PC-3 (cell line): Measurements from ENCODE around the gene SLC6A11.

Source experiments
- EZH2 ChIP-seq: fragments of 300-600 bp; sonication (generic); IDR thresholded peaks from one replicate; pipeline ENCODE4 v1.6.1; 2017; ENCODE audit warnings: antibody characterized with exemption, mild to moderate bottlenecking, low read length; ENCODE audit not compliant: unreplicated experiment
- TF ChIP-seq, protein P1 (sequence below): fragments of 300-600 bp; sonication (generic); conservative IDR thresholded peaks from 2 replicates; pipeline ENCODE4 v1.5.1; 2017; ENCODE audit warnings: antibody characterized with exemption, low read depth, mild to moderate bottlenecking, low read length

DNA sequence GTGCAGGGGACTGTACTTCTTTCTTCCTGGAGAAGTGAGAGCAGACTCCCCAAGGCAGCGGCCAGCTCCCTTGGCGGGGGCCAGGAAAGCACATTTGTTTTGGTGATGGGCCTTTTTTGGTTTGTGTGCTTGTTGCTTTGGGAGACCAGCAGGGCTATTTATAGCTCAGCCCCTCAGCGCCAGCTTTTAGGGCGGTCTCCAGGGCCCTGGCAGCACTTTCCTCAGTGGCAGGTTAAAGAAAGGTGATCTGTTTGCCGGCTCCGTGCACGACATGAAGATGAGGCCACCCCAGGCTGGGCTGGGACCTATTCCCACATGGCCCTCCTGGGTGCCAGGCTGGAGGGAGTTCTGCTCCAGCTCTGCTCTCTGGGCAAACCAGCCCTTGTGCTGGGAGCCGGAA, 21.8 kb downstream of the SLC6A11 start:
- no peak for TF ChIP-seq EZH2
- TF ChIP-seq, protein P1, sequence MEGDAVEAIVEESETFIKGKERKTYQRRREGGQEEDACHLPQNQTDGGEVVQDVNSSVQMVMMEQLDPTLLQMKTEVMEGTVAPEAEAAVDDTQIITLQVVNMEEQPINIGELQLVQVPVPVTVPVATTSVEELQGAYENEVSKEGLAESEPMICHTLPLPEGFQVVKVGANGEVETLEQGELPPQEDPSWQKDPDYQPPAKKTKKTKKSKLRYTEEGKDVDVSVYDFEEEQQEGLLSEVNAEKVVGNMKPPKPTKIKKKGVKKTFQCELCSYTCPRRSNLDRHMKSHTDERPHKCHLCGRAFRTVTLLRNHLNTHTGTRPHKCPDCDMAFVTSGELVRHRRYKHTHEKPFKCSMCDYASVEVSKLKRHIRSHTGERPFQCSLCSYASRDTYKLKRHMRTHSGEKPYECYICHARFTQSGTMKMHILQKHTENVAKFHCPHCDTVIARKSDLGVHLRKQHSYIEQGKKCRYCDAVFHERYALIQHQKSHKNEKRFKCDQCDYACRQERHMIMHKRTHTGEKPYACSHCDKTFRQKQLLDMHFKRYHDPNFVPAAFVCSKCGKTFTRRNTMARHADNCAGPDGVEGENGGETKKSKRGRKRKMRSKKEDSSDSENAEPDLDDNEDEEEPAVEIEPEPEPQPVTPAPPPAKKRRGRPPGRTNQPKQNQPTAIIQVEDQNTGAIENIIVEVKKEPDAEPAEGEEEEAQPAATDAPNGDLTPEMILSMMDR = no peak
